Kasumi-1 (cell line): ENCODE results near the gene PRICKLE1.

Experiments used
- DNase-seq, 2 experiments: peaks; one replicate each; lab custom pipeline; 2025; lab: John Stamatoyannopoulos, UW

The PRICKLE1 gene

DNA sequence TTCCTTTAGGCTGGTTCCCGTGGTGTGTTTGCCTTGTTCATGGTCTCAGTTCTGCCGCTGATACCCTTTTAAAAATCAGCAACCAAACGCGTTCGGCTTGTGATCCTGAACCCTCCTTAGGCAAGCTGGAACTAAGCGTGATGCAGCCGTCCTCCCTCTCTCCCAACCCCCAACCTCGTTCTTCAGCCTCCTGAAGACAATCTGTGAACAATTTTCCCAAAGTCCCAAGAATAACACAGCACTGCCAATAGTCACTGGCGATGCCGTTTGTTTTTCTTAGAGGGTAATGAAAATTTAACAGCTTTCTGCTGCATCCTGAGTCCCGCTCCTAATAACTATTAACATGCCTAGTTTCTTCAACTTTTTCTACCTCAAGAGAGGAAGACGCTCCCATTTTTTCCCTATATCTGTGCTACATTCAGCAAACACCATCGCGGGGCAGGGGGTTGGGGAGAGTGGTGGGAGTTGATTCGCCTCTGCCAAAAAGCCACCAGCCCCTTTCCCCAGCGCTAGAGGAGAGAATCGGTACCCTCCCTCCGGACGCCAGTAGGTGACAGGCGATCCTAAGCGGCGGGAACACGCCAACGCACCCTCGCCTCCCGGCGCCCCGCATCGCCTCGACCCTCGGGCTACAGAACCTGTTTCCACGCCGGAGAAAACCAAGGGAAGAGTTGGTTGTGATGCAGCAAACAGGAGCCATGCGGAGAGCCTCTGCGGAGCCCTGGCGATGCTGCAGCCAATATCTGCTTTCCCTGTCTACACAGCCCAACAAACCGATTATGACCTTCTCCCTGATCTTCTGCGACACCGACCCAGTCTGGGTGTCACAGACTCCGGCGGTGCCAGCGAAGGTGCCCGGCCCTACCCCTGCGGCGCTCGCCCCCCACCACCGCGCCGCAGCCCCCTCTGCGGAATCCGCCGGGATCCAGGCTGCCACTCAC lies 752 bp downstream of the PRICKLE1 start:
- peak; percentile 28 to 40 for DNase-seq

- no peak for DNase-seq
These were observed 1.7 kb downstream of the PRICKLE1 start for GRCh38 chr12:42587601-42588523.

DNA sequence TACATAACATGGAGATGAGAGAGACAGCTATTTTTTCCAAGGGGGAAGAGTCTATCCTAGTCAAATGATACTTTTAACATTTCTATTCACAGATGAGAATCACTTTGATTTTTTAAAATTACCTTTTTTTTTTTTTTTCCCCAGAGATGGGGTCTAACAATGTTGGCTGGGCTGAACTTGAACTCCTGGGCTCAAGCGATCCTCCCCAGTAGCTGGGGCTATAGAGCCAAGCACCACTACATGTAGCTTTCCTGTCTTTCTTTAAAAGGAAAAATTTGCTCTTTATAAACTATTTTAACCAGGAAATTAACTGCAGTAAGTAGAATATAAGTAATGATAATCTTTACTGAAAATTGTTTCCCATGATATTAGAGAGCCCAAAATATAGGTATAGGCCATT lies 3.3 kb downstream of the PRICKLE1 start:
- no peak for DNase-seq

DNA sequence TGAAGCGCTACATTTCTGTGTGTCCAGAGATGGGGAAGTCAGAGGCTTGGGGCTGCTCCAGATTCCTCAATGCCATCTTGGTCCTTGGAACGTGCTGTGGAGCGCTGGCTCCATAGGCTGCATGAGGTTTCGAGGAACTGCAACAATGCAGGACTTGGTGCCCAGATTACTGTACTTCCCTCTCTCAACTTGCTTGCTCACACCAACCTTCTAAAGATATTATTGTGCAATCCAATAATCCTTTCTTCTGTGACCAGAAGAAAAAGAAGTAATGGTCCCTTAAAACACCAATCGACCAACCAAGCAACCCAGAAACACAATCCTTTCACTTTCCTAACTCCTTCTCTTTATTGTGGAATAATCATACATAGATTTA lies 3.7 kb downstream of the PRICKLE1 start:
- peak in 1 of 2 experiments; percentile 21 for DNase-seq

- no peak for DNase-seq
These were observed 4.2 kb downstream of the PRICKLE1 start for GRCh38 chr12:42585154-42585840.

DNA sequence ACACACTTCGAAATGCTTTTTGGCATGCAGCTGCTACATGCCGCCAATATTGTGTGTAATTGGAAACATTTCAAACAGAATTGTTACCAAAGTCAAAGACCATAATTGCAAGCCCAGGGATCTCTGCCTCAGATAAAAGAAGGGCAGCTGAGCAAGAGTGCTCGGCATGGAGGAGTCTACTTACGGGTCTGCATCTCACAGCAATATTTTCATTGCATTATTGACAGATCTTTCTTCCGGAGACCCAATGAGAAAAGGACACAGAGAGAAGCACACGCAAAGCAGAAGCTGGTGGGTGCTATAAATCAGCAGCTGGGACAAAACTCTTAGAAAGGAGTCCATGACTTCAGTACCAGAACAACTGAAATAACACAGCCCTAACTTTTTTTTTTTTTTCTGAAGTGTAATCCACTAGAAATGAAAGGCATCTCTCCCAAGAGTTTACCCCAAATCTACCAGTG lies 4.9 kb downstream of the PRICKLE1 start:
- no peak for DNase-seq

- DNase-seq: no peak
These were observed 6.5 kb downstream of the PRICKLE1 start for GRCh38 chr12:42583016-42583415.

DNA sequence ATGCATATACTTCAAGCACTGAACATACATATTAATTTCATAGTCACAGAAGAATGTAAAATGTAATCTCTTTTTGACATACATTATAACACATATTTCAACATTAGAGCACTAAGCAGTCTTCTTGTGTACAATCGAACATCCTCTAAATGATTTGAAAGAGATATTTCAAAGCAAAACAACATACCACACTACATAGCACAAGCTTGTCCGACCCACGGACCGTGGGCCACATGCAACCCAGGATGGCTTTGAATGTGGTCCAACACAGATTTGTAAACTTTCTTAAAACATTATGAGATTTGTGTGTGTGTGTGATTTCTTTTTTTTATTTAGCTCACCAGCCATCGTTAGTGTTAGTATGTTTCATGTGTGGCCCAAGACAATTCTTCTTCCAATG lies 7.0 kb downstream of the PRICKLE1 start:
- no peak for DNase-seq

DNA sequence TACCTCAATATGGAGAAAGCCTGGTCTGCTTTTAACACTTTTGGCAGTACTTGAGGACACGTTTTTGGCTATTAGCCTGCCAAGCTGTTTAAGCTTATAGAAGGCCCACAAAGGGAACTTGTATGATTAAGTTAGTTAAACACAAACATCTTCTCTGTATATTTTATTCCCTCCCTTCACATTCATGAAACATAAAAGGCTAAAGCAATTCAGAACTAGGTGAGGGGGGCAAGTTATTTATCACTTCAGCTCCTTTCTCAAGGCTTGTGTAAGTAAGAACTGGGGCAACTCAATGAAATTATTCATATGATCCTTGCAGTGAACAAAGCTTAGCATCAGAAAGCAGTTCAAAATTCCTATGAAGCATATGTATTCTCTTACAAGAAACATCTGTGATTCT lies 7.5 kb downstream of the PRICKLE1 start:
- DNase-seq: no peak

DNA sequence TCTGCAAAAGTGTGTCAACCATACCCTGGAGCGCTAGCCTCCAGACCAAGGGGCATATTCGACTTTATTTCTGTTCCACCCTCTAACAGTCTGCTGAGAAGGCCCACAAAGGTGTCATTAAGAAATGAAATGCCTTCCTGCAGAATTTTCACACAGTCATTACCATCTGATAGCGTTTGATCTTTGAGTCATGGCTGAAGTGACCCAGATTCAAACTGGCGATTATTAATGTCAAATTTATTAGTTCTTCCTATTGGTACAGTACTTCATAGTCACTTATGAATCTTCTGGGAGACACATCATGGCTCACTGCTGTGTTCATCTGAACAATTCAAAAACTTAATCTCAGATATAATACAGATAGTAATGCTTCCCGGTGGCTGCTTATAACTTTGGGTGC lies 13.2 kb downstream of the PRICKLE1 start:
- DNase-seq: no peak

DNA sequence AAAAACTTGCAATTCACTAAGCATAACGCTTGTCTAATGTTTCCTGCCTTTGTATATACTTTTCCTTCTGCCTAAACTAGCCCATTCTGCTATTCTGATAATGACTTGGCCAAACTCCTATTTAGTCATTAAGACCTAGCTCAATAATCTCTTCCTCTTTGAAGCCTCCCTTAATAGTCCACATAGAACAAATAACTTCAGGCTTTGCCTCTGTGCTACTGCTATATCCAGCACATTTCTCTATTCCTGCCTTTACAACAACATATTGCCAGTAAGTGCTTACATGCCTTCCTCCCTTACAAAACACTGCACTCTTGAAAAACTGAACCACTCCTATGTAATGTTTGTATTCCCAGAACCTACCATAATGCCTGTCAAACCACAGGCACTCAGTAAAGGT lies 13.8 kb downstream of the PRICKLE1 start:
- no peak for DNase-seq

DNA sequence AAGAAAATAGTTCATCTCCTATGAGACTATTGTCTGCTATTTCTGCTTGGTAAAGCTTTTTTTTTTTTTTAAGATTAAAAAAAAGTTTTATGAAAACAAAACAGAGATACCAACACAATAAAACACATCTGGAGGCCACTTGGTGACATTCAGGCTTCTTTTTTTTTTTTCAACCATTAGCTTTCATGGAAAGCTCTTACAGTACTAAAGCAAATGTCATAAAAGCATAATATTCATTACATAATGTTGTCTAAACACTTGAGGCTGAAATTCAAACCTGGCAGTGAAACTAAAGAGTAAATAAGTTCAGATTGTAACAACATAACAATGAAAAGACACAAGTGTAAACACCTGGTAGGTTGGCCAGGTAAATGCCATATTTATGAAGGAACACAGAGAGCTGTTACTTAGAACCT lies 14.7 kb downstream of the PRICKLE1 start:
- DNase-seq: no peak

DNA sequence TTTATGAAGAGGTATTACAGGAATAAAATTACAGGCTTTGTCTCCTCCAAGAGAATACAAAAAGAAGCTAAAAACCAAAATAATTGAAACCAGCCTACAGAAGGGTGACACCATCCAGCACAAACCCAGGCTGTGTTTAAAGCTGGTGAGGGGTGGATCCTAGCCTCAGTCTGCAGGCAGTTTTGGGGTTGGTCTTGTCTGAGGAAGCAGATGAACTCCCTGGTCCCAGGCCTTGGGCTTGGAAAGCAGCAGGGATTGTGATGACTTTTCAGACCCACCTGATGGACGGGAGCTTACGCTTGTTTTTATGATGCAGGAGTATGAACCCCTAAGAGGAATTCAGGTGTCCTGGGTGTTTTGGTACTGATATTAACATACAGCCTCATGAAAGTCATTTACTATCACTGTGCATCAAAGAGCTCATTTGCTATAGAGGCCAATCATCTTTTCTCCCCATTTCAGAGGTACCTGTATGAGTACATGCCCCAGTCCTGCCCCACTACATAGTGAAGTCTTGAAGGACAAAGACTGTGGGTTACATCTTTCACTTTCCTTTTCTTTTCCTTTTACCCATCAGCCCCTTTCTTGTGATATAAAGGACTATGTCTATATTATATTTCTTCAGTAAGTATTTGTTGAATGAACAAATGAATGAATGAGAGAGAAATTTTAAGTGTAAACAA lies 18.1 kb downstream of the PRICKLE1 start:
- DNase-seq: no peak

DNA sequence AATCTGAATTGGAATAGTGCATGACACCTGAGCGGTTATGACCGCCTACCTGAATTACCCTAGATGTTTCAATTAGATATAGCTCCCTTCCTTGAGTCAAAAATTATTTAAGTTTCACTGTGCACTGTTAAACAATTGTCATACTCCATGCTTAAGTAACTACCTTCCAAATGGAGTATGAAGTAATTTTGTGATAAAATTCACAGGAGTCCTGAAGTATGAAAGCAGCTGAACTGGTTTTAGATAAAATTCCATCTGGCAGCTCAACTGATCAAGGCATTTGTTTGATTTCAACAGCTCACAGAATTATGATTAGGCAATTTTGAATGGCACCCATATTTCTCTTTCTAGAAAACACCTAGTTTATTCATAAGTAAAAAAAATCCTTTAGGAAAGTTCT lies 19.5 kb downstream of the PRICKLE1 start:
- DNase-seq: no peak

DNA sequence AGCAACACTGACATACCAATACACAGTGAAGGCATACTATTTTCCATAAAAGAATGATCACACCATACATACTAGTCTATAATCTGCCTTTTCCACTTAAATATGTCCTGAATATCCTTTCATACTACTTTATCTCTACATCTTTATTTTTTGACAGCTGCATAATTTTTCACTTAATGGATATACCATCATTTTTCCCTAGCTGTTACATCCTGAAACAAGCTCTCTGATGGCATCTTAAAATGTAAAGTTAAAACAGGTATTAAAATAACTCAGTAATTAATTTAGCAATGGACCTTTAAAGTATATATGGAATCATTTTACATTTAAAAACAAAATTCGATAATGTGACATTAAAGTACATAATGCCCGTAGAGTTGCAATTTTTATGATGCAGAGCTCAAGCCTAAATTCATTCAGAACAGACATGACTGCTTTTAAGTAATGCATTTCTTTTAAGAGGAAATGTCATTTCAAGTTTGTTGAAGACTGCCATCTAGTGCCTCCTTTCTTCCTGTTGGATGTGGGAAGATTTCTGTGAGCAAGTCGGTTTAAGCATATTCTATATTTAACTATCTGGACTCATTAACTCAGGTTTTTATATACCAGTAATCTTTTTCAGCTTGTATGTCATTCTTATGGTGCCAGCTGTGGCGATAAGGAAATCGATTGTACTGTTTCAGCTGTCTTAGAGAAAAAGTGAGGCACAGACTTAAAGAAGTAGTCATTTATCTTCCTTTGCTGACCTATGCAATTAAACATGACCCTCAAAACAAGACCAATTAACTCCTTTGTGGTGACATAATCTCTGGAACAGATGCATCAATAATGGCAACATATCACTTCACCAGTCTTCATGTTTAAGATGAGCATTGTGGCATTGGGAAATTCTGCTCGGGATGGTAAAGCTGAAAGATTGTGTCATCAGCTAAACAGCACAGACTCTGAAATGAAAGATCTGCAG lies 20.3 kb downstream of the PRICKLE1 start:
- DNase-seq: peak; percentile 80 to 91

- no peak for DNase-seq
These were observed 23.9 kb downstream of the PRICKLE1 start for GRCh38 chr12:42565633-42566032.

DNA sequence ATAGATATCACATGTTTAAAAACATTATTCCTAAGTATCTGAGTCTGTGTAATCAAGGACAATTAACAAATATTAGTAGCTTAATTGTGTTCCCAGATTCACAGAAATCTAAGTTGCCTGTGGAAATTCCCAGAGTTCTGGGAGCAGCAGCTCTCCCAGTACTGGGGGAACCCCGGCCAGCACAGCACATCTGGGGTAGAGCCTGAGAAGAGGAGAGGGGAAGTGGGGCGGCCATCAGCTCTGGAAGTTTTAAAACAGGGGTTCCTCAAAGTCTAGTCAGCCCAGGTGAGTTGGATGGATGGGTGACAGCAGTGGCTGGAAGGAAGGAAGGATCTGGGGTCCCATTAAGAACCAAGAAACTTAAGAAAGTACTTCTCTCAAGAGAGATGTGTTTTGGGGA lies 24.6 kb downstream of the PRICKLE1 start:
- DNase-seq: no peak

- DNase-seq: no peak
These were observed 25.0 kb downstream of the PRICKLE1 start for GRCh38 chr12:42564556-42564955.

DNA sequence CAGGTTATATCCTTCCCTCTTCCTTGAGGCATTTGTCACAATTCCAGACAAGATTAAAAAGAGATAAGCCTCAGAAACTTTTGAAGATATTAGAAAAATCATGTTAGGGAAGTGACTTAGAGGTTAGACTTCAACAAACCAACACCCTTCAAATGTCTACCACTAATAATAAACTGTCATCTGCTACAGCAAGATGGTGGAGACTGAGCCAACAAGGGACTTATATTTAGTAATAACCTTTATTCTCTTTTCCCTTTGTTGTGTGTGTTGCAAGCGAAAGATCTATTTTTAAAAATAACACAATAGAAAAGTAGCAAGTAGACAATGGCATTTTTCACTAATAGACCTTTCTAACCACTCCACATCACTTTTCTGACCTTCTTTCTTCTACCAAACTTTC lies 28.6 kb downstream of the PRICKLE1 start:
- DNase-seq: no peak

DNA sequence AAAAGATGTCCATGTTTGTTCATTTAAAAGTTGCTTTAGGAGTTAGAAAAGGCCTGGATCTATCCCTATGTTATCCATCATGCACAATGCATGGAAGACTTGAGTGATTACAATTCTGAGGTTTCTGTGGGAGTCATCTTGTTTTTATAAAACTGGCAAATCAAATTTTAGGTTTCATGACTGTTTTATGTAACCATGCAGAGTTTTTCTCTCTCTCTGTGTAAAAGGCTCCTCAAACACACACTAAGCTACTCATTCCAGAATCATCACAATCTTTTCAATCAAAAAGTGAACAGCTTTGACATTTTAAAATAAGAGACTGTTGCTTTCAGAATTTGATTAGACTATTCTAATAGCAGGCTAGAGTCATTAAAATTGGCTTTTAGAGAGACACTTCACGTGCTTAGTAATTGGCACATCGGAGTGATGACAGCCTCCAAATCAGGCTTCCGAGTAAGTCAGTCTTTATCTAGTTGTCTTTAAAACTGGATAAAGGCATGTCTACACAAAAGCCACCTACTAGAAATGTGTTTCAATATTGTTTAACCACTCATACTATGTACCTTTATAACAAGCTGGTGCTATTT lies 31.9 kb downstream of the PRICKLE1 start:
- DNase-seq: no peak
